Loucy (cell line): ENCODE measurements around the gene SLC9A5.

Source experiments
- H2AFZ ChIP-seq: fragments of 200-600 bp; sonication (generic); 2 replicates; pipeline ENCODE4 v1.6.0; 2016; ENCODE audit warnings: antibody characterized with exemption, mild to moderate bottlenecking, low read length, moderate library complexity
- H3F3A ChIP-seq: fragments of 200-600 bp; 2 replicates; pipeline ENCODE4 v1.6.0; 2016; ENCODE audit warnings: antibody characterized with exemption, low read depth, mild to moderate bottlenecking
- H3K27me3 ChIP-seq: fragments of 200-600 bp; sonication (generic); 2 replicates; pipeline ENCODE4 v1.6.1; 2014; ENCODE audit warnings: low read length, mild to moderate bottlenecking; ENCODE audit not compliant: insufficient read depth, poor library complexity, severe bottlenecking
- H3K36me3 ChIP-seq: fragments of 200-600 bp; sonication (generic); 2 replicates; pipeline ENCODE4 v1.6.1; 2016; ENCODE audit warnings: low read length; ENCODE audit not compliant: insufficient read depth
- H3K4me1 ChIP-seq: fragments of 200-600 bp; sonication (generic); 2 replicates; pipeline ENCODE4 v1.5.1; 2014; ENCODE audit warnings: low read length, mild to moderate bottlenecking; ENCODE audit not compliant: insufficient read depth, poor library complexity, severe bottlenecking
- H3K4me2 ChIP-seq: fragments of 200-600 bp; sonication (generic); 2 replicates; pipeline ENCODE4 v1.6.0; 2014; ENCODE audit warnings: antibody characterized with exemption, low read length, low read depth, mild to moderate bottlenecking; ENCODE audit not compliant: poor library complexity, severe bottlenecking
- H3K4me3 ChIP-seq: fragments of 200-600 bp; sonication (generic); 2 replicates; pipeline ENCODE4 v1.5.1; 2014; ENCODE audit warnings: low read length, mild to moderate bottlenecking, mixed read lengths; ENCODE audit not compliant: poor library complexity, severe bottlenecking
- H3K79me2 ChIP-seq: fragments of 200-600 bp; sonication (generic); 2 replicates; pipeline ENCODE4 v1.6.1; 2014; ENCODE audit warnings: low read length; ENCODE audit not compliant: insufficient read depth
- H3K9ac ChIP-seq: fragments of 200-600 bp; sonication (generic); 2 replicates; pipeline ENCODE4 v1.6.0; 2014; ENCODE audit warnings: mild to moderate bottlenecking, low read depth, low read length, moderate library complexity; ENCODE audit not compliant: poor library complexity, severe bottlenecking
- H3K9me2 ChIP-seq: fragments of 200-600 bp; sonication (generic); replicated peaks from 2 replicates; pipeline ENCODE4 v1.6.1; 2016; ENCODE audit warnings: low read depth, low read length, mixed read lengths
- H3K9me3 ChIP-seq: fragments of 200-600 bp; sonication (generic); 2 replicates; pipeline ENCODE4 v1.6.1; 2014; ENCODE audit warnings: mild to moderate bottlenecking, antibody characterized with exemption, low read length, low read depth; ENCODE audit not compliant: insufficient read depth
- H4K20me1 ChIP-seq: fragments of 200-600 bp; sonication (generic); 2 replicates; pipeline ENCODE4 v1.6.0; 2014; ENCODE audit warnings: antibody characterized with exemption, low read length, mild to moderate bottlenecking; ENCODE audit not compliant: insufficient read depth, poor library complexity, severe bottlenecking
- CTCF ChIP-seq: fragments of 200-600 bp; sonication (generic); conservative IDR thresholded peaks from 2 replicates; pipeline ENCODE4 v1.5.1; 2014; ENCODE audit warnings: mild to moderate bottlenecking, antibody characterized with exemption, low read length
- EZH2phosphoT487 ChIP-seq: fragments of 200-600 bp; IDR thresholded peaks from 2 replicates; pipeline ENCODE4 v1.6.1; 2018; ENCODE audit warnings: antibody characterized with exemption, mild to moderate bottlenecking, moderate library complexity, borderline replicate concordance

The SLC9A5 gene

GRCh38 chr16:67246756-67247191 lies 2.0 kb upstream of the SLC9A5 start:
- peak overlapping the region; percentile 83 for H3K9ac ChIP-seq
- peaks cover 19% of the 10 kb centered on the region for H4K20me1 ChIP-seq
- no peaks in the 10 kb centered on the region for H3K9me3 ChIP-seq
- TF ChIP-seq EZH2phosphoT487 (no peak), CTCF (no peak)
- H2AFZ ChIP-seq = peak overlapping the region; percentile 86
- peak overlapping the region; percentile 88 for H3K4me3 ChIP-seq
- H3K36me3 ChIP-seq = no peaks in the 10 kb centered on the region
- H3K4me1 ChIP-seq = peaks cover 71% of the 10 kb centered on the region
- peak overlapping the region; percentile 99 for H3K4me2 ChIP-seq
- H3F3A ChIP-seq = peaks cover 8% of the 10 kb centered on the region
- H3K27me3 ChIP-seq = no peaks in the 10 kb centered on the region
- peaks cover 40% of the 10 kb centered on the region; the same call in 1 of the 2 replicates for H3K79me2 ChIP-seq
- no peaks in the 10 kb centered on the region for H3K9me2 ChIP-seq

- H3K4me1 ChIP-seq = peaks cover 64% of the 10 kb centered on the region
Observed at GRCh38 chr16:67247192-67248072, 1.3 kb upstream of the SLC9A5 start, which contains the start of gene FHOD1. FHOD1 (minus strand) TSS chr16:67247481; CDS start chr16:67247410, 71 bp downstream.

GRCh38 chr16:67248073-67248400 lies 742 bp upstream of the SLC9A5 start:
- no peaks in the 10 kb centered on the region for H3K36me3 ChIP-seq
- peaks cover 61% of the 10 kb centered on the region for H3K4me1 ChIP-seq
- peaks cover 29% of the 10 kb centered on the region; the same call in 1 of the 2 replicates for H3K79me2 ChIP-seq
- H4K20me1 ChIP-seq = peaks cover 19% of the 10 kb centered on the region
- peak overlapping the region; percentile 88 for H3K4me3 ChIP-seq
- peak overlapping the region; percentile 86 for H2AFZ ChIP-seq
- H3K4me2 ChIP-seq = peak overlapping the region; percentile 99
- no peaks in the 10 kb centered on the region for H3K27me3 ChIP-seq
- H3F3A ChIP-seq = peaks cover 8% of the 10 kb centered on the region
- H3K9ac ChIP-seq = peak overlapping the region; percentile 83
- no peaks in the 10 kb centered on the region for H3K9me3 ChIP-seq
- H3K9me2 ChIP-seq = no peaks in the 10 kb centered on the region
- TF ChIP-seq CTCF (no peak), EZH2phosphoT487 (no peak)

More at GRCh38 chr16:67247192-67248072, 1.3 kb upstream of the SLC9A5 start, which contains the start of gene FHOD1:
- Histone ChIP-seq H4K20me1 (peaks cover 19% of the 10 kb centered on the region), H2AFZ (peak within 1 kb of the TSS; percentile 86), H3K9ac (peak within 1 kb of the TSS; percentile 83), H3K27me3 (no peaks in the 10 kb centered on the region), H3K9me3 (no peaks in the 10 kb centered on the region), H3K4me2 (peak within 1 kb of the TSS; percentile 99), H3K79me2 (peaks cover 33% of the 10 kb centered on the region; the same call in 1 of the 2 replicates), H3K9me2 (no peaks in the 10 kb centered on the region), H3F3A (peaks cover 8% of the 10 kb centered on the region), H3K4me3 (peak within 1 kb of the TSS; percentile 88), H3K36me3 (no peaks in the 10 kb centered on the region)
- TF ChIP-seq CTCF = no peak
- no peak for TF ChIP-seq EZH2phosphoT487
